ENCODE results near the gene TJP2.

TJP2 gene

DNA sequence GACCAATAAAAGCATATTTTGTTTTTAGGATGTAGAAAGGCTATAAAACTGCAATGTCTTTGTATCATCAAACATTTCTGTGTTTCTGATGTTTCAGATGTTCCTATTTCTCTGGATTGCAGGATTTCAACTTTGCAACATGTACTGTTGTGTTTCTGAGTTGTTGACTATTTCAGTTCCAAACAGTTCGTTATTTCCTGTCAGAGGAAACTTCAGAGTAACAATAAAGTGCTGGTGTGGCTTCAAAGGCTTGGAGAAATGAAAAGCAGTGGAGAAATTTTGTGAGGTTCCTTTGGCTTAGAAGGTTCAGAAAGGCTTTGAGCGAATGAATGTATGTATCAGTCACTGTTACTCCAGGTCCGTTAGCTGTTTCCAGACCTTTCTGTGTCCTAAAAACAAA, 17.2 kb downstream of the TJP2 start:
- no peak for DNase-seq (ENCODE audit: low read depth)

- no peak for DNase-seq (ENCODE audit: low read depth)
Observed at GRCh38 chr9:69192214-69192613, 18.1 kb downstream of the TJP2 start.

DNA sequence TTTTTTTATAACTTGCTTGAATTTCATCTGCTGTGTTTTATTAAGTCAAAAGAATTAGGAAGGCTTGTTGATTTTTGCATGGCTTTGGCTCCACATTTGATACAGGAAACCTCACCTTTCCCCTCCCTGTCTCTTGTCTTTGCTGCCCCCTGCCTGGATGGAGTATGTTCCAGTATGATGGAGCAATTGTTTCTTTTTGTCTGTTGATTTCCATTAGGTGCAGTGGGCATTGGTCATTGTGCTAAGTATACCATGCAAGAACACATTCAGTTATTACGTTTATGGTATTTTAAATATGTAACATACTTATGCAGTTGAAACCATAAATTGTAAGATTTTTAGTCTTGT, 19.6 kb downstream of the TJP2 start:
- DNase-seq (ENCODE audit: low read depth), result no peak

GRCh38 chr9:69194702-69195418, 20.8 kb downstream of the TJP2 start:
- no peak for DNase-seq (ENCODE audit: low read depth)

- DNase-seq (ENCODE audit: low read depth), result no peak
Observed at GRCh38 chr9:69195668-69196067, 21.6 kb downstream of the TJP2 start.

DNA sequence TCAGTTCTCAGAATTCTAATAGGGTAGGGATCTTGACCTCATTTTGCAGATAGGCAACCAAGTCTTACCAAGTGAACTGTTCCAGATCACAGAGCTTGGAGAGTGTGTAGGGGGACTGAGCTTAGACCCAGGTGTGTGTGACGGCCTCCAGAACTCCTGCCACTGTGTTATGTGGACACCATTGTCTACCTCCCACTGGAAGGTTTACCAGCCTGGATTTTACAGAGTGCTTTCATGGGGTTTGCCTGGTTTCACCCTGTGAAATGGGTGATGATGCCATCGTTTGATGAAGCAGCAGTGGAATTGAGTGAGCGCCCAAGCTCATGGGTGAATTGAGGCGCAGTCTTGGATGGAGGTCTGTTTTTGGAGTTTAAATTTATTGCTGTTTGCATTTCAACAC, 23.6 kb downstream of the TJP2 start:
- DNase-seq (ENCODE audit: low read depth), result no peak

DNA sequence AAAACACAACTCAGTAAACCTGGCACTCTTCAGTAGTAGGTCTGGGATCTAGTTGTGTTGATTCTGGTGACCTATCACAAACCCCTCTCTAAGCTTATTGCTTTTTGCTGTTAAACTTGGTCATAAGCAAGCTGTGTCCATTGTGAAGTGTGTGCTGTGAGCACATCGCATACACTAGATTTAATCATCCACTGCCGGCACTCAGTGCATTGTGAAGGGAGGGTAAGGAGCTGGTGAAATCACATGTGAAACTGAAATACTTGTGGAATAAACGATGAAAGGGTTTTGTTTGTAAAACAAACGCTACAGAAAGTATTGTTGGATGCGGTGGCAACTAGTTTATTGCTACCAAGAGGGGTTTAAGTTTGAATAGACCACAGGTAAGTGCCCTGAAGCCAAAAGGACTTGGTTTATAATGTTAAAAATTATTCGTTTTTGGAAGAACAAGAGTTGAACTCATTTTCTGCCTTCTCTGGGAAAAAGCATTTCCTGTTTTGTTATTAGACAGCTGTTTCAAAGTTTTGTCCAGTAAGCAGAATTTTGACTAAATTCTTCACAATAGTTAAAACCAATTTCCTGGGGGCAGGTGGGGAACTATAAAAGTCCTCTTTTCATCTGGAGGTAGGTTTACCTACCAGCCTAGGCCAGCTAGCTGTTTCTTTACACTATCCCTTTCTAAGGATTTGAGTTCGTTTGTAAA, 24.6 kb downstream of the TJP2 start:
- DNase-seq (ENCODE audit: low read depth), result no peak

DNA sequence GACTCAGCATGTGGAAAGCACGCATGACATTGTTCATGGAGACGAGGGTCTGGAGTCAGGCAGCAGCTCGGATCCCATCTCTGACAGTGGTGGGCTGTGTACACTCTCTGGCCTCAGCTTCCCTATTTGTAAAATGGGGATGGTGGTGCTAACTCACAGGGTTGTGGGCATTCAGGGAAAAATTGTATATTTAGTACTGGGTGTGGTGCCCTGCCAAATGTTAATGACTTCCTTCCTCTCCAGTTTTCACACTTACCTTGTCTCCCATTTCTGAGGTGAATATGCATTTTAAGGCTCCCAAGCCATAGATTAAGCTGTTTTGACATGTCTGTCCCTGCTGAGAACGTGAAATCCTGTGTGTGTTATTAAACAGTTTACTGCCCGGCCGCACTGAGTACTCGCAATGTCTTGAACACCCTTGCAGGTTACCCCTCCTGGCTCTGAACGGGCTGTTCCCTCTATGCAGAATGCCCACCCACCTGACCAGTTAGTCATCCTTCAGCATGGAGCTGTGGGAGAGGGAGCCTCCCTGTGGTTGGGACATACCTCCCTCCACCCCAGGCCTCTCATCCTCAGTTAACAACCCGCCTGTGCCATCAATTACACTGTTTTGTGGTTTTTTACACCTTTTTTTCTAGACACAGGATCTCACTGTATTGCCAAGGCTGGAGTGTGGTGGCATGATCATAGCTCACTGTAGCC, 25.8 kb downstream of the TJP2 start:
- no peak for DNase-seq (ENCODE audit: low read depth)

DNA sequence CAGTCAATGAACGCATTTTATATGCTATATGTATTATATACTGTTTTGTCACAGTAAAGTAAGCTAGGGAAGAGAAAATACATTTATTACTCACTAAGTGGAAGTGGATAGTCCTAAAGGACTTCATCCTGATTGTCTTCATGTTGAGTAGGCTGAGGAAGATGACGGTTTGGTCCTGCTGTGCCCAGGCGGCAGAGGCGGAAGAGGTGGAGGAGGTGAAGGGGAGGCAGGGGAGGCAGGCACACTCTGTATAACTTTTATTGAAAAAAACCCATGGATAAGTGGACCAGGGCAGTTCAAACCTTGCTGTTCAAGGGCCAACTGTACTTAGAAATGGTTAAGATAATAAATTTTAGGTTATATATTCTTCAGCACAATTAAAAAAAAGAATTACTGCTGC, 28.5 kb downstream of the TJP2 start:
- DNase-seq (ENCODE audit: low read depth), result no peak

- no peak for DNase-seq (ENCODE audit: low read depth)
Observed at GRCh38 chr9:69204326-69204725, 30.2 kb downstream of the TJP2 start.

DNA sequence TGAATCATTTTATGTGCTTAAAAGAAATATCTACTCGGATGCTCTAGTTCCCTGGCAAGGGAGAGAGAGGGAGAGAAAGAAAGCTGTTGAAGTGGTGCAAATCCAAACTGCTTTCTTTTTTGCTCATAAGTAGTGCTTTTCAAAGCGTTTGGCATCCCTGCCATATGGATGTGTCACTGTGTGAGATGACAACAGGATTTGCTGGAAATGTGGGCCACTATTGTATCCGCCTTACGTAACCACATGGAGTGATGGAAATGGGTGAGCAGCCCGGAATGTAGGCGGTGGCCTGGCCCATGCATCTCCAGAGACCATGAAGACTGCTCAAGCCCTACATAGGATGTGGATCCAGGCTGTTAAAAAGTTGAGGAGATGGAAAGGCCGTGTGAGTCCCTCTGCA, 30.8 kb downstream of the TJP2 start:
- no peak for DNase-seq (ENCODE audit: low read depth)

DNA sequence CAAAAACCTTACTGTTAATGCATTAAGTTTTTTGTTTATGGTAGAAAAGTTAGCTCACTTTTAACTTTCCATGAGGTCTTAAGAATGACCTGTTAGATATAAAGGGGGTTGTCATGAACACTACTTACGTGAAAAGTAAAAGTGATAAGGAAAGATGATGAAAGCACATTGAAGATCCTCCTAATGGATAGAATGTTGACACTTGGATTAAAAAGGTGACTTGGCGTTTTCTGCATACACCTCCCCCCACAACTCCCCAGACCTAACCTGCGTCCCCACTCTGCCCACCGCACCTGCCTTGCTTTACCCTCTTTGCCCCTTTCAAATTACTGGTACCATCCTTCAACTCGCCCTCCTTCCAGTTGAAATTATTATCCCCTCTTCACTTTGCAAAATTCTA, 32.0 kb downstream of the TJP2 start:
- no peak for DNase-seq (ENCODE audit: low read depth)

GRCh38 chr9:69207503-69207902, 33.4 kb downstream of the TJP2 start:
- DNase-seq (ENCODE audit: low read depth), result no peak

- no peak for DNase-seq (ENCODE audit: low read depth)
Observed at GRCh38 chr9:69211424-69212036, 37.5 kb downstream of the TJP2 start.

- DNase-seq (ENCODE audit: low read depth), result no peak
Observed at GRCh38 chr9:69213647-69214046, 39.6 kb downstream of the TJP2 start.

DNA sequence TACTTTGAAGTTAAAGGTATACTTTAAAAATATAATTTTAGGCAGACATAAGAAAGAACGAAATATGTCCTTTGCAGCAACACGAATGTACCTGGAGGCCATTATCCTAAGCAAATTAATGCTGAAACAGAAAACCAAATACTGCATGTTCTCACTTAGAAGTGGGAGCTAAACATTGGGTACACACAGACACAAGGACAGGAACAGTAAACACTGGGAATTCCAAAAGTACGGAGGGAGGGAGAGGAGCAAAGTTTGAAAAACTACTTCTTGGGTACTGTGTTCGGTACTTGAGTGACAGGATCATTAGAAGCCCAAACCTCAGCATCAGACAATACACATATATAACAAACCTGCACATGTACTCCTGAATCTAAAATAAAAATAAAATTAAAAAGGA, 40.9 kb downstream of the TJP2 start:
- DNase-seq (ENCODE audit: low read depth), result no peak

- DNase-seq (ENCODE audit: low read depth), result no peak
Observed at GRCh38 chr9:69215774-69216485, 41.9 kb downstream of the TJP2 start.

DNA sequence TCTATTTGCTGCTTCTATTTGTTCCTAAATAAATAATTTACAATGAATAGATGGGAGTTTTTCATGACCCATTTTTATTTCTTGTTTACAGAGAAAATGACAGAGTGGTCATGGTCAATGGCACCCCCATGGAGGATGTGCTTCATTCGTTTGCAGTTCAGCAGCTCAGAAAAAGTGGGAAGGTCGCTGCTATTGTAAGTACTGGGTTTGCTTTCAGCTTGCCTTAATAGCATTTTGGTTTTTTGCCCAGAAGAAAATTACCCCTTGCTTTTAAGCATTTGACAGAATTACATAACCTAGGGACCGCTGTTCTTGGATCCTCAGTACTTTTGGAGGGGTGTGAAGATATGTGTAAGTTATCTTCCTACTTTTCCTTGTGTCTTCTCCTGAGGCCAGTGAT, 44.1 kb downstream of the TJP2 start:
- DNase-seq (ENCODE audit: low read depth), result no peak

DNA sequence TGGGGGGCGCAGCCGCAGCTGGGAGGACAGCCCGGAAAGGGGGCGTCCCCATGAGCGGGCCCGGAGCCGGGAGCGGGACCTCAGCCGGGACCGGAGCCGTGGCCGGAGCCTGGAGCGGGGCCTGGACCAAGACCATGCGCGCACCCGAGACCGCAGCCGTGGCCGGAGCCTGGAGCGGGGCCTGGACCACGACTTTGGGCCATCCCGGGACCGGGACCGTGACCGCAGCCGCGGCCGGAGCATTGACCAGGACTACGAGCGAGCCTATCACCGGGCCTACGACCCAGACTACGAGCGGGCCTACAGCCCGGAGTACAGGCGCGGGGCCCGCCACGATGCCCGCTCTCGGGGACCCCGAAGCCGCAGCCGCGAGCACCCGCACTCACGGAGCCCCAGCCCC, 47.0 kb downstream of the TJP2 start:
- no peak for DNase-seq (ENCODE audit: low read depth)

DNA sequence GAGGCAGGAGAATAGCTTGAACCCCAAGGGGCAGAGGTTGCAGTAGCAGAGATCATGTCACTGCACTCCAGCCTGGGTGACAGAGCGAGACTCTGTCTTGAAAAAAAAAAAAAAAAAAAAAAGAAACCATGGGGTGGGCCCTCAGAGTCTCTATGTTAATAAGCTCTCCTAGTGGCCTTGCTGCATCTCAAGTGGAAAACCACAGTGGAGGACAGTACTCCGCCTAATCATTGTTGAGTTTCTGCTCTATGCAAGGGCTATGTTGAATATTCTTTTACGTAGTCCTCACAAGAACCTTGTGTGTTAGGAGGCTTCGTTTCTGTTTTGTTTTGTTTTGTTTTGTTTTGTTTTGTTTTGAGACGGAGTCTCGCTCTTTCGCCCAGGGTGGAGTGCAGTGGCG, 48.9 kb downstream of the TJP2 start:
- no peak for DNase-seq (ENCODE audit: low read depth)

DNA sequence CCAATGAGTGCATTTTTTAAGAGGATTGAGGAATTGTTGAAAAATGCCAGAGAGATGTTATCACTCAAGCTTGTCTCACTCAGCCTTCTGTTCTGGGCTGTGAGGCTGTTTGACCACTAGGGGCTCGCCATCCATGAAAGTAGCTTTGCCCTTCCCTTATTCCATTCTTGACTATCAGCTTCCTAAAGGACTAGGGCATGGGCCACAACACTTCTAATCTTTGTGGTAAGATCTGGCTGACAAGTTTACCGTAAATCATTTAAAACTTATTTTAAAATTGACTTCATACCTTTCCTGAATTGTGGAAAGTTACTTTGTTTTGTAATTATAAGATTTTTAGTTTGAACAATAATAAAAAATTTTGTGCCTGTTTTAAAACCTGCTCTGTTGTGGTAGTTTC, 49.5 kb downstream of the TJP2 start:
- DNase-seq (ENCODE audit: low read depth), result no peak

DNA sequence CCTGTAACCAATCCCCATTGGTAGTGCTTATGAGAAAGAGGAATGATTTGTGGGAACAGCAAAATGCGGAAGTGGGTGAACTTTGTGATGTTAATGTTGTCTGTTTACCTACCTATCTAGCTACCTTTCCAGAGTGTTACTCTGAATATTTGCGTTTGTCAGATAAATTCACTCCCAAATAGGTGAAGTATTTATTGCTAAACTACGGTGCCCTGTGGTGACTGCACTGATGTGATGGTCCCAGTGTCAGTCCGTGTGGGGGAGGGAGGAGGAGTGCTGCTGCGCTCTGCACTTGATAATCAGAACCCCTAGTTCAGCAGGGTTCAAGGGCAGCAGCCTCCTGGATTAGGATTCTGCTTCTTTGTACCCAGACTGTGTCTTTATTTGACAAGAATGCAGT, 55.3 kb downstream of the TJP2 start:
- no peak for DNase-seq (ENCODE audit: low read depth)

Data from T follicular helper cell (primary cell).